Measurements from ENCODE around the gene VWCE.
A peak's percentile ranks its signal among the peaks of the same experiment; 100 is the strongest.

The VWCE gene

GRCh38 chr11:61294717-61295595 lies at the start of gene VWCE:
Gene VWCE (minus strand): TSS chr11:61295316. CDS start chr11:61295037, 279 bp downstream.
- peak; percentile 68 to 74 for DNase-seq

- DNase-seq, result no peak
Measured at GRCh38 chr11:61343792-61344745, 49.0 kb upstream of the VWCE start.

GRCh38 chr11:61342207-61342803 lies 47.2 kb upstream of the VWCE start:
- no peak for DNase-seq

- DNase-seq, result no peak
Measured at GRCh38 chr11:61341706-61342105, 46.6 kb upstream of the VWCE start.

GRCh38 chr11:61340979-61341378 lies 45.9 kb upstream of the VWCE start:
- DNase-seq, result no peak

- DNase-seq, result no peak
Measured at GRCh38 chr11:61339490-61339878, 44.4 kb upstream of the VWCE start.

GRCh38 chr11:61338783-61339489 lies 43.8 kb upstream of the VWCE start:
- no peak for DNase-seq

GRCh38 chr11:61337706-61338470 lies 42.8 kb upstream of the VWCE start:
- no peak for DNase-seq

- peak; percentile 73 to 74 for DNase-seq
Measured at GRCh38 chr11:61336171-61336935, 41.2 kb upstream of the VWCE start.

- no peak for DNase-seq
Measured at GRCh38 chr11:61335355-61335710, 40.2 kb upstream of the VWCE start.

GRCh38 chr11:61334434-61335354 lies 39.6 kb upstream of the VWCE start:
- no peak for DNase-seq

GRCh38 chr11:61333550-61334433 lies 38.7 kb upstream of the VWCE start:
- DNase-seq, result peak; percentile 35 to 63

GRCh38 chr11:61332797-61333549 lies 37.9 kb upstream of the VWCE start, which contains the start of the genes DDB1 and TKFC:
Gene DDB1 (minus strand): TSS chr11:61333105. CDS start chr11:61332968, 137 bp downstream.
Gene TKFC (plus strand): TSS chr11:61333228. CDS start chr11:61334729, 1,501 bp downstream.
- DNase-seq, result peak; percentile 90 to 93

GRCh38 chr11:61332281-61332796 lies 37.2 kb upstream of the VWCE start:
- peak in 1 of 2 experiments; percentile 16 for DNase-seq

- peak; percentile 21 to 36 for DNase-seq
Measured at GRCh38 chr11:61331651-61332050, 36.5 kb upstream of the VWCE start.

- no peak for DNase-seq
Measured at GRCh38 chr11:61329871-61330270, 34.8 kb upstream of the VWCE start.

- no peak for DNase-seq
Measured at GRCh38 chr11:61328351-61328750, 33.2 kb upstream of the VWCE start.

Measured in Kasumi-1 (cell line).